K562 (cell line): ENCODE measurements around the gene CD84. TPM values are rescaled to one million over a fixed set of nuclear protein-coding genes. Genes with fewer than 3 reads are reported as not detected.

Experiments used
- ATF6 ChIP-seq: sonication (generic); formaldehyde crosslinking; IDR thresholded peaks from 2 replicates; pipeline ENCODE4 v1.4.0; 2020; ENCODE audit warnings: mild to moderate bottlenecking, missing genetic modification reagents
- BCLAF1 ChIP-seq, 2 experiments: fragments of 450-650 bp in 1 of 2; IDR thresholded peaks; 2 replicates each; pipeline ENCODE4 v1.6.1; 2011 to 2017; ENCODE audit warnings: low read depth in 2 of 2, antibody characterized with exemption in 1 of 2, borderline replicate concordance in 1 of 2, low read length in 1 of 2, mild to moderate bottlenecking in 1 of 2, mixed read lengths in 1 of 2; ENCODE audit not compliant: control insufficient read depth in 1 of 2
- BCOR ChIP-seq: fragments of 450-650 bp; IDR thresholded peaks from 2 replicates; pipeline ENCODE4 v1.6.1; 2016
- CREB1 ChIP-seq, 2 experiments: sonication (generic) in 1 of 2; formaldehyde crosslinking in 1 of 2; IDR thresholded peaks; 2 replicates each; pipeline versions ENCODE4 v1.6.1 to v1.8.0; 2012 to 2022; ENCODE audit warnings: inconsistent platforms in 1 of 2, mild to moderate bottlenecking in 1 of 2, missing genetic modification reagents in 1 of 2, moderate library complexity in 1 of 2
- HDAC3 ChIP-seq: fragments of 450-650 bp; IDR thresholded peaks from 2 replicates; pipeline ENCODE4 v1.6.1; 2018; ENCODE audit warnings: borderline replicate concordance, mild to moderate bottlenecking, moderate library complexity; ENCODE audit not compliant: partially characterized antibody
- HDGF ChIP-seq: fragments of 450-650 bp; IDR thresholded peaks from 2 replicates; pipeline ENCODE4 v1.6.1; 2016
- KLF1 ChIP-seq: fragments of 450-650 bp; IDR thresholded peaks from 2 replicates; pipeline ENCODE4 v1.6.1; 2016; ENCODE audit warnings: missing genetic modification characterization, missing compliant biosample characterization
- MXI1 ChIP-seq: IDR thresholded peaks from 2 replicates; pipeline ENCODE4 v1.6.1; 2011; ENCODE audit warnings: low read depth, mild to moderate bottlenecking, improper control_type of control experiment, low read length
- RBM39 ChIP-seq: fragments of 200-400 bp; formaldehyde crosslinking; optimal IDR thresholded peaks from 2 replicates; pipeline ENCODE3; 2018; ENCODE audit warnings: low read depth, low read length
- RCOR1 ChIP-seq, 2 experiments: IDR thresholded peaks; 2 replicates each; pipeline ENCODE4 v1.6.1; 2012; ENCODE audit warnings: low read depth in 2 of 2, low read length in 2 of 2, borderline replicate concordance in 1 of 2, improper control_type of control experiment in 1 of 2
- RFX1 ChIP-seq: fragments of 450-650 bp; IDR thresholded peaks from 2 replicates; pipeline ENCODE4 v1.6.1; 2016; ENCODE audit warnings: mild to moderate bottlenecking, moderate library complexity
- RFX7 ChIP-seq: fragments of 250-450 bp; sonication (Bioruptor Pico); IDR thresholded peaks from 2 replicates; pipeline ENCODE4 v1.5.1; 2021; ENCODE audit warnings: mild to moderate bottlenecking
- SNIP1 ChIP-seq: fragments of 450-650 bp; IDR thresholded peaks from 2 replicates; pipeline ENCODE4 v1.7.1; 2017; ENCODE audit warnings: low read depth, mild to moderate bottlenecking
- ZBTB2 ChIP-seq: fragments of 450-650 bp; IDR thresholded peaks from 2 replicates; pipeline ENCODE4 v1.6.1; 2016; ENCODE audit warnings: antibody characterized with exemption
- ZKSCAN1 ChIP-seq: fragments of 150-350 bp; IDR thresholded peaks from 2 replicates; pipeline ENCODE4 v1.6.1; 2016; ENCODE audit warnings: low read depth, low read length
- ZNF785 ChIP-seq: fragments of 250-450 bp; sonication (Bioruptor Pico); IDR thresholded peaks from 2 replicates; pipeline ENCODE4 v1.4.0; 2020; ENCODE audit warnings: mild to moderate bottlenecking
- ZNF830 ChIP-seq: fragments of 250-450 bp; sonication (Bioruptor Pico); IDR thresholded peaks from 2 replicates; pipeline ENCODE4 v1.5.0; 2021; ENCODE audit warnings: mild to moderate bottlenecking
- polyA plus RNA-seq, 8 experiments: library from polyadenylated mRNA; depleted of rRNA in 4 of 8; stranded (reverse) in 5 of 8; unstranded in 3 of 8; fragments of >200 nt; fragmentation: Nextera tagmentation in 2 of 8; fragmentation: Illumina TruSeq in 1 of 8; extraction: Ambion mirVana in 2 of 8; extraction: Trizol in 1 of 8; gene quantifications; 2 replicates each; pipeline versions ENCODE4 v1.2.1 to v1.2.3, GENCODE V29; 2011 to 2014; ENCODE audit warnings: inconsistent platforms in 1 of 8, missing spikeins in 1 of 8
- total RNA-seq, 7 experiments: library from RNA; depleted of rRNA in 6 of 7; stranded (reverse); fragments of >200 nt in 6 of 7; fragmentation: Illumina TruSeq in 2 of 7; extraction: Trizol in 2 of 7; gene quantifications; 2 replicates each; pipeline versions ENCODE4 v1.2.1 to v1.2.3, GENCODE V29; 2011 to 2021; ENCODE audit warnings: low replicate concordance in 1 of 7
- TF ChIP-seq, protein P1 (sequence below): sonication (generic); formaldehyde crosslinking; IDR thresholded peaks from 2 replicates; pipeline ENCODE4 v1.8.1; 2023; ENCODE audit warnings: mild to moderate bottlenecking, missing genetic modification reagents

Gene CD84
- total and polyA plus RNA-seq, 9 of the 15 experiments (the other 6 are each of a cell fraction or from before 2014, with no cell fraction given) = 0.82 to 6.8 (median 2.0) TPM

DNA sequence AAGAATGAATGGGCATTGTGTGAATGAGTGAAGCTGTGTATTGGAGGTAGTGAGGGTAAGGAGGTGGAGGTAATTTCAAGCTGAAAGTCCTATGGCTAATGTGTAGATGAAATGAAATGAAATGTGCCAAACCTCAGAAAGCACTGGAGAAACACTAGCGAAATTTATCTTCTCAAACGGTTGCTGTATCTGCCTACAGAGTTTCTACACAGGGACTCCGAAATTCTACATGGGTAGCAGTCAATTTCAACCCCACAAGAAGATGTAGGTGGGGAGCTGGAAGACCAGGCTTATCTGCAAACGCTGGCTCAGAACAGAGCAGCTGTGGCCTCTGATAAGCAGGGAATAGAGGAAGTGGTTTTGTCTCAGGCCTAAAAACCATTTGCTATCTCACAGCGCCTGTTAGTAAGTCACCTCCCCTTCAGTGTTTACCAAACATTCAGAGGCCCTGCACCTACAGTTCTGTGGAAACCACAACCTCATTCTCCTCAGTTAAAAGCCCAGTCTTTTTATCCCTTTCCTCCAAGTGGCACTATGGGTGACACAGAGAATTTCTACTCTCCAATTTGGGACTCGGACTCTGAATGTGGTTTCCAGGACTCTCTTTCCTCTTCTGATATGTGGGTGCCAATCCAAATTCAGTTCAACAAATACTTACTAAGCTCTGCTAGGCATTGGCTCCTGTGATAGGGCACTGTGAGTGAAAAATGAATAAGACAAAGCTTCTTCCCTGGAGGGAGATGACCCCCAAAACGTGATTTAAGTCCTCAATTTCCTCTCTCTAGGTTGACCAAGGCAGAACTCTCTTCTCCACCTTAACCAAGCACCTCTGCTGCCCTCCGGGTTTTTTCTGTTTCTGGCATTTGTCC, 39.1 kb downstream of the CD84 start (continued):
- TF ChIP-seq ATF6 (CRISPR knock-in tag) (0 out of 2 replicates have a peak, but pooled peaks have one; percentile 12), ZBTB2 (peak; percentile 38; the same call in 1 of the 2 replicates), HDGF (no peak), ZKSCAN1 (0 out of 2 replicates have a peak, but pooled peaks have one; percentile 64), RBM39 (no peak), MXI1 (peak; percentile 87; the same call in 1 of the 2 replicates), HDAC3 (peak; percentile 99), CREB1 (IDR thresholded peaks at IDR 0.05) (peak; percentile 84), CREB1 (CRISPR knock-in tag; IDR thresholded peaks at IDR 0.05) (no peak), BCLAF1 (IDR thresholded peaks at IDR 0.05; ENCODE audit: borderline replicate concordance in 1 of 2, control insufficient read depth in 1 of 2, low read depth in 2 of 2, low read length in 1 of 2) (peak in 1 of 2 experiments; percentile 91; a peak in 2 of 4 replicates), BCOR (peak; percentile 94), SNIP1 (no peak), RFX1 (0 out of 2 replicates have a peak, but pooled peaks have one; percentile 19), ZNF830 (no peak), ZNF785 (no peak), KLF1 (tag) (0 out of 2 replicates have a peak, but pooled peaks have one; percentile 17), RFX7 (no peak), RCOR1 (IDR thresholded peaks at IDR 0.05; ENCODE audit: borderline replicate concordance in 1 of 2, low read depth in 2 of 2, low read length in 2 of 2) (peak; percentile 95 to 96)
- TF ChIP-seq, protein P1, sequence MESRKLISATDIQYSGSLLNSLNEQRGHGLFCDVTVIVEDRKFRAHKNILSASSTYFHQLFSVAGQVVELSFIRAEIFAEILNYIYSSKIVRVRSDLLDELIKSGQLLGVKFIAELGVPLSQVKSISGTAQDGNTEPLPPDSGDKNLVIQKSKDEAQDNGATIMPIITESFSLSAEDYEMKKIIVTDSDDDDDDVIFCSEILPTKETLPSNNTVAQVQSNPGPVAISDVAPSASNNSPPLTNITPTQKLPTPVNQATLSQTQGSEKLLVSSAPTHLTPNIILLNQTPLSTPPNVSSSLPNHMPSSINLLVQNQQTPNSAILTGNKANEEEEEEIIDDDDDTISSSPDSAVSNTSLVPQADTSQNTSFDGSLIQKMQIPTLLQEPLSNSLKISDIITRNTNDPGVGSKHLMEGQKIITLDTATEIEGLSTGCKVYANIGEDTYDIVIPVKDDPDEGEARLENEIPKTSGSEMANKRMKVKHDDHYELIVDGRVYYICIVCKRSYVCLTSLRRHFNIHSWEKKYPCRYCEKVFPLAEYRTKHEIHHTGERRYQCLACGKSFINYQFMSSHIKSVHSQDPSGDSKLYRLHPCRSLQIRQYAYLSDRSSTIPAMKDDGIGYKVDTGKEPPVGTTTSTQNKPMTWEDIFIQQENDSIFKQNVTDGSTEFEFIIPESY = no peak; the same call in 1 of the 2 replicates
